AG10803 (cell line): ENCODE data around the gene GSS.

Experiments
- DNase-seq: peaks from one replicate; pipeline ENCODE4 v3.0.0; 2010; ENCODE audit warnings: low read depth
- H3K4me3 ChIP-seq: 2 replicates; pipeline ENCODE4 v1.5.1; 2011; ENCODE audit warnings: mild to moderate bottlenecking, low read length, control low read depth
- TF ChIP-seq, protein P1 (sequence below): conservative IDR thresholded peaks from 2 replicates; pipeline ENCODE4 v1.5.1; 2011; ENCODE audit warnings: mild to moderate bottlenecking, low read length, control low read depth, inconsistent platforms

The GSS gene

DNA sequence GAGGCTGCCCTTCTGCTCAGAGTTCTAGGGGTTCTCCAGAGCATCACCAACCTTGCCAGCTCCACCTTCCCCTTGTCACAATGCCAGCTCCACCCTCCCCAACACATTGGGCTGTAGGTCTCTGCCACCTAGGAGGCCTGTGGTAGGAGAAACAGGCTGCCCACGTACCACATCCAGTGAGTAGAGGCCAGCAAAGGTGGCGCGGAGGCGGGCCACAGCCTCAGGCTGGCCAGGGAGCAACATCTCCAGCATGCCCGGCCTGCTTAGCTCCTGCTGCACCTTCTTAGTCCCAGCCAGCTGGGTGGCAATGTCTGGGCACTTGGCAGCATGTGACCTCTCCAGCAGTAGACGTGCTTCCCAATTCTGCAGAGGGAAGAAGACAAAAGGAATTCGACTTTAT is 23.8 kb downstream of the GSS start:
- TF ChIP-seq, protein P1, sequence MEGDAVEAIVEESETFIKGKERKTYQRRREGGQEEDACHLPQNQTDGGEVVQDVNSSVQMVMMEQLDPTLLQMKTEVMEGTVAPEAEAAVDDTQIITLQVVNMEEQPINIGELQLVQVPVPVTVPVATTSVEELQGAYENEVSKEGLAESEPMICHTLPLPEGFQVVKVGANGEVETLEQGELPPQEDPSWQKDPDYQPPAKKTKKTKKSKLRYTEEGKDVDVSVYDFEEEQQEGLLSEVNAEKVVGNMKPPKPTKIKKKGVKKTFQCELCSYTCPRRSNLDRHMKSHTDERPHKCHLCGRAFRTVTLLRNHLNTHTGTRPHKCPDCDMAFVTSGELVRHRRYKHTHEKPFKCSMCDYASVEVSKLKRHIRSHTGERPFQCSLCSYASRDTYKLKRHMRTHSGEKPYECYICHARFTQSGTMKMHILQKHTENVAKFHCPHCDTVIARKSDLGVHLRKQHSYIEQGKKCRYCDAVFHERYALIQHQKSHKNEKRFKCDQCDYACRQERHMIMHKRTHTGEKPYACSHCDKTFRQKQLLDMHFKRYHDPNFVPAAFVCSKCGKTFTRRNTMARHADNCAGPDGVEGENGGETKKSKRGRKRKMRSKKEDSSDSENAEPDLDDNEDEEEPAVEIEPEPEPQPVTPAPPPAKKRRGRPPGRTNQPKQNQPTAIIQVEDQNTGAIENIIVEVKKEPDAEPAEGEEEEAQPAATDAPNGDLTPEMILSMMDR = no peak
- no peak overlapping the region for H3K4me3 ChIP-seq
- DNase-seq = no peak

DNA sequence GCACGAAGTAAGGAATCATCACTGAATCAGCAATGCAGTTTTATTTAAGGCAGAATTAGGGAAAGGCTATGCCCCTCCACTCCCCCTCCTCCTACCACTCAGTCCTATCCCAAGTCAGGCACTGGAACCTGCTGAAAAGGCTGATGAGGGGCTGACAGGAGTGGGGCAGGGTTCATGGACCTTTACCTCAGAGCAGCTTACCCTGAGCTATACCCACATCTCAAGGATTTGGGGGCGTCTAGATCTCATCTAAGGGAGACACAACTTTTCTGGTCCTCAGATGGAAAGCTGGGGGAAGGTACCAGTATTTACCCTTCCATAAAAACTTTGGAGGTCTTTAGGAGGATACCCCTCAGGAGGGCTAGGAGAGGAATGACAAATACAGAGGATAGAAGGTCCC is 27.2 kb downstream of the GSS start:
- DNase-seq = no peak
- TF ChIP-seq, protein P1 = no peak
- H3K4me3 ChIP-seq = no peak overlapping the region

DNA sequence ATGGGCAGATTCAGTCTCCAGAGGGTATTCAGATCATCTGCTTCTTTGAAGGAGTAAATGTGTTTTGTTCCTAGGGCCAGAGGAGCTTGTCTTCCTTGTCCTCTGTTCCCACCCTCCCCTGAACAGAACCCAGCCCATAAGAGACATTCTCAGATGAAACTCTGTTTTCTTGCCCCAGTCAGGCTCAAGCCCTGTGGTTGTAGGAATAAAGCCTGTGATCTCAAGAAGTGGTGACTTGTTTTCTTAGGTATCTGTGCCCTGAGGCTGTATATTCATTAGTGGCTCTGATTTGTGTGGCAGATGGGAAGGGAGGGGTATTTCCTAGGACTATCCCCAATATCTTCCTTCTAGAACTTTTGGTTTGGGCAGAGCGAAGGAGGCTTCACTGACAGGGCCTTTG is 27.9 kb downstream of the GSS start:
- H3K4me3 ChIP-seq = no peak overlapping the region
- no peak for DNase-seq
- TF ChIP-seq, protein P1 = no peak

DNA sequence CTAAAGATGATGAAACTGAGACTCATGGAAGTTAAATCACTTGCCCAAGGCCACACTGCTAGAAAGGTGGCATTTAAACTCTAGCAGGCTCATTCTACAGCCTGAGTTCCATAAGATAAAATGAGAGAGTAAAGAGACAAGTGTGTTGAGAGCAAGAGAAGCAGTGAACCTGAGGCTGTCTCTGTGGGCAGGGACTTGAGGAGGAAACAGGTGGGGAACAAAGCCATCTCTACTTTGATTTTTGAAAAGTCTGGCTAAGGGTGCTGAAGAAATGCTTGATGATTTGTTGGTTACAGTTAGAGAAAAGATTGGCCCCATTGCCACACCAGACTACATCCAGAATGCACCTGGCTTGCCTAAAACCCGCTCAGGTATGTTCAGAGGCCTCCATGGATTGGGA is 29.0 kb downstream of the GSS start:
- no peak overlapping the region for H3K4me3 ChIP-seq
- DNase-seq = no peak
- TF ChIP-seq, protein P1 = no peak

DNA sequence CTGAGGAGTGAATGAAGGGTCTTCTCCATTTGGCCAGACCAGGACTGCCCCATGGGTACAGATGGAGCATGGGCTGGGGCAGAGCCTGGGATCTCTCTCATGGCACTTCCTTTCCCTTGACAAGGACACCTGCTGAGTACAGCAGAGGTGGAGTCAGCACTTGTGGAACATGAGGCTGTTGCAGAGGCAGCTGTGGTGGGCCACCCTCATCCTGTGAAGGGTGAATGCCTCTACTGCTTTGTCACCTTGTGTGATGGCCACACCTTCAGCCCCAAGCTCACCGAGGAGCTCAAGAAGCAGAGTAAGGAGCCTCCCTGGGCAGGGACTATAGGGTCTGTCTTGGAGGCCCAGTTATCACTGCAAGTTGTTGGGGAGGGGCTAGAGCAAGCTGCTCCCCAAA is 29.6 kb downstream of the GSS start:
- TF ChIP-seq, protein P1 = no peak
- no peak for DNase-seq
- no peak overlapping the region for H3K4me3 ChIP-seq

DNA sequence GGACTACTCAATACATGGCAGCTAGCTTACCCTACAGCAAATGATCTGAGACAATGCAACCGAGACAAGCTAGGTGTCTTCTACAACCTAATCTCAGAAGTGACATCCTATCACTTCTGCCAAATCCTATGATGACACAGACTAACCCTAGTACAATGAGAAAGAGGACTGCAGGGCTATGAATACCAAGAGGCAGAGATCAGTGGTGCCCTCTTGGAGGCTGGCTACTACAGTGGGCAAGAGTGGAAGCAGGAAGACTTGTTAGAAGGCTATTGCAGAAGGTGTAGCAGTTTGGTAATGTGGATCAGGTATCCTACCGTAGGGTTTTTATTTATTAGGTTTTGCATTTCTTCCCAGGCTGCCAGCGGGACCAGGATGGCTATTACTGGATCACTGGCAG is 30.3 kb downstream of the GSS start:
- TF ChIP-seq, protein P1 = no peak

DNA sequence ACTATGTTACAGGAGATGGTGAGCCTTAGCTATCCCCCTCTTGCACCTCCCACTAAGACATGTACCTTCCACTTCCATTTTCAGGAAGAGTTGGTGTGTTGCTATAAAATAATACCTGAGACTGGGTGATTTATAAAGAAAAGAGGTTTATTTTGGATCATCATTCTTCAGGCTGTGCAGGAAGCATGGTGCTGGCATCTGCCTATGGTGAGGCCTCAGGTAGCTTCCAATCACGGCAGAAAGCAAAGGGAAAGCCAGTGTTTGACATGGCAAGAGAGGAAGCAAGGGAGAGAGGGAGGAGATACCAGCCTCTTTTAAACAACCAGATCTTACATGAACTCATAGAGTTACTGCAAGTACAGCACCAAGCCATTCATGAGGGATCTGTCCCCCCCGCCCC is 32.2 kb downstream of the GSS start:
- no peak overlapping the region for H3K4me3 ChIP-seq
- DNase-seq = no peak
- TF ChIP-seq, protein P1 = no peak

More for the DNA sequence above, 30.3 kb downstream of the GSS start:
- no peak for DNase-seq
- H3K4me3 ChIP-seq = no peak overlapping the region
